Epidermal melanocyte (primary cell): ENCODE measurements around the gene EML1.

Source experiments
- DNase-seq: peaks from one replicate; pipeline ENCODE4 v3.0.0; 2011; ENCODE audit warnings: low spot score; ENCODE audit not compliant: insufficient read length

The EML1 gene

DNA sequence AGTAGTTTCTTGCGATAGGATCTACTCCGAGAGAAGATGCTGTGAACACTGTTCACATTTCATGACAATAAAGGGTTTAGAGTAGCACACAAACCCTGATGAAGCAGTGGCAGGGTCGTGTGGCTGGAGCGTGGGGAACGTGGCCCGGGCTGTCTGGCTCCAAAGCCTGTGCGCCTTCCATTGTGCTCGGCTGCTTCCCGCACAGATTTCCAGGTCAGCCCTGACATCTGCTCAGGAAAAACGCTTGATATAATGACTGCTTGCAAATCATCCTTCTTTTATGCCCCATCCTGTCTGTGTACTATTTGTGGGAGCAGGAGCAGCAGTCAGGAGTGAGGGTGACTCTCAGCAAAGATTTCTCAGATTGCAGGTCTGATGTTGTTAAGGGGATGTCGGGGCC, 78.6 kb downstream of the EML1 start:
- DNase-seq = no peak

- no peak for DNase-seq
These were observed 79.7 kb downstream of the EML1 start for GRCh38 chr14:99872786-99873440.

- DNase-seq = no peak
These were observed 80.4 kb downstream of the EML1 start for GRCh38 chr14:99873653-99874052.

- no peak for DNase-seq
These were observed 81.1 kb downstream of the EML1 start for GRCh38 chr14:99874306-99874705.

GRCh38 chr14:99875421-99875820, 82.2 kb downstream of the EML1 start:
- no peak for DNase-seq

- no peak for DNase-seq
These were observed 82.6 kb downstream of the EML1 start for GRCh38 chr14:99875836-99876235.

- DNase-seq = no peak
These were observed 83.2 kb downstream of the EML1 start for GRCh38 chr14:99876406-99876805.

- DNase-seq = no peak
These were observed 85.3 kb downstream of the EML1 start for GRCh38 chr14:99878563-99878962.

DNA sequence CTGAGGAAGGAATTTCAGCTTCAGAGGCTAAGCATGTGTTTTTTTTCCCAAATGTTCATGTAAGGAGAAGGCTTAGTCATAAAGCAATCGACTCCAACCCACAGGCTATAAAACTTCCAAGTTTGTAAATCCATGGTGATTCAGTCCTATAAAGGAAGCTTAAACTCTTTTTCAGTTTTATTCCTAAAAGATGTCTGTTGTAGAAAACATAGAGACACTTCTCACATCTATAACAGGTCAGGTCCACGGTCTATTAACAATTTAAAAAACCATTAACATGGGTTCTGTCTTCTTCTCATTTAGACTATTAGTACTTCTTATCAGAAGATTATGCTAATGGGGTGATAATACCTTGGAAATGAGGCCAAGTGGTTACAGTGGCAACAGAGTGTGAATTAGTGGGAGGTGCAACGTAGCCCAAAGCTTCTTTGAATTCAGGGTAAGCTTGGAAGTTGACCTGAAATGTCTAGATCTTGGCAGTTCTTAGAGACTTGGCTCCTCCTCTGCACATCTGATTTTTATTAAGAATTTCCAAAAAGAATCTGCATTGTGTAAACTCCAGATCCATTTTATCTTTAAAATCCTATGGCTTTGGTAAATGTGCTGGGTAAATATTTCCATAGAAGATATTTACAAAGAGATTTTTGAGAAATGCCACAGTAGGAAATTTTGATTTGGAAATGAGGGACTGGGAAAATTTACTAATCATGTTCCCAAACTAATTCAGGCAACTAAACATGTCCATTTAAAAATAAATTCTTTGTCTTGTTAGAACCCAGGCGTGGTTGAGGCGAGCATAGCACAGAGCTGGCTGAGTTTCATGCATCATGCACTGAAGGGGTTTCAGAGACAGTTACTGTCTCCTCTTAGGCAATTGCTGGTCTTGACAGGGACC, 86.4 kb downstream of the EML1 start:
- DNase-seq = peak; percentile 42

- no peak for DNase-seq
These were observed 87.6 kb downstream of the EML1 start for GRCh38 chr14:99880651-99881420.

GRCh38 chr14:99883866-99884650, 90.8 kb downstream of the EML1 start:
- DNase-seq = no peak

DNA sequence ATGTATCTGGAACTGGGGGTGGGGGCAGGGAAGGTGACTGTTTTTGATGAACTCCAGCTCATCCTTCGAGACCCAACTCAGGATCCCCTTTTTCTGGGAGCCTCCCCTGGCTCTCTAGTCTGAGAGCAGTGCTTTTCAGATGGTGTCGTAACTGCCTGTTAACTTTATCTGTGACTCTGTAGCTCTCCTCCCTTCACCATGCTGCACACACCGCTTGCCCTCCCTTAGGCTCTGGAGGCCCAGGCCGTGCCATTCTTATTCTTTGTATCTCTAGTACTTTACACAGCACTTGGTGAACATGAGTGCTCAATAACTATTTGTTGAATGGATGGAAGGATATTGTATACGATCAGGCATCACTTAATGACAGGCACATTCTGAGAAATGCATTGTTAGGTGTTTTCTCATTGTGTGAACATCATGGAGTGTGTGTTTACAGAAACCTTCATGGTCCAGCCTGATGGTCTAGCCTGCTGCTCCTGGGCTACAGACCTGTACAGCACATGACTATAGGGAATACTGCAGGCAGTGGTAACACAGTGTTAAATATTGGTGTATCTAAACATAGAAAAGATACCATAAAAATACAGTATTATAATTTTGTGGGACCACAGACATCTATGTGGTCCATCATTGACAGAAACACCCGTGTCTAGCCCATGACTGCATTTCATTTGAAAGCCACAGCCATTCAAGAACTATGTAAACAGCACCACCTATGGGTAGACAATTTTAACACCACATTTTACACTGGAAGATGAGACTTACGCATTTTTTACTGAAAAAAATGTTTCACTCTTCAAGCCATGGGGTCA, 91.8 kb downstream of the EML1 start:
- DNase-seq = peak; percentile 67

DNA sequence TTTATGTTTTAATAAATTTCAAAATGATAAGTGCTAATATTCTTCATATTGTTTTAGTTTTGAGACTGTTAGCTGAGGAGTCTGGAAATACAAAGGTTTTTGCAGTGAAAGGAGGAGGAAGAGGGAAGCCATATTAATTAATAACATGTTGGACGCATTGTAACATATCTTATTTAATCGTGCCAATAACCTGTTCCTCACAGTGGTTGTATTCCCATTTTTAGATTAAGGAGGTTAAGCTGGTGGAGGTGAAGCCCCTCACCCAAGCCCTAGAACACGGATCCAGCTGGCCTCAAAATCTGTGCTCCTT, 92.4 kb downstream of the EML1 start:
- no peak for DNase-seq

DNA sequence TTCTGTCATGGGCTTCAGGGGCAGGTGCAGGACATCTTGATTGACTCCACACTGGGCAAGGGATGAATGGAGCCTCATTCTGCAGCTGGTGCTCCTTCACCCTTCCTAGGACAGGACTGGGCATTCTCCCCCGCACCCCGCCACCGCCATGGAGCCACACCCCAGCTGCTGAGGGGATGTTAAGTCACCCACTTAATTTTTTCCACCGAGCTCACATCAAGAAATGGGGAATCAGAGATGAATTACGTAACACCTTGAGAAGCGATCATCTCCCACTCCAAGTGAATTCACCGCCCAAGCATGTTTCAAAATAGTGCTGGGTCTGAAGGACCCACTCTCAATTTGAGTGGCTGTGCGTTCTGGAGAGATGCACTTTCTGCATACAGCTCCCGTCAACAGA, 94.2 kb downstream of the EML1 start:
- no peak for DNase-seq

DNA sequence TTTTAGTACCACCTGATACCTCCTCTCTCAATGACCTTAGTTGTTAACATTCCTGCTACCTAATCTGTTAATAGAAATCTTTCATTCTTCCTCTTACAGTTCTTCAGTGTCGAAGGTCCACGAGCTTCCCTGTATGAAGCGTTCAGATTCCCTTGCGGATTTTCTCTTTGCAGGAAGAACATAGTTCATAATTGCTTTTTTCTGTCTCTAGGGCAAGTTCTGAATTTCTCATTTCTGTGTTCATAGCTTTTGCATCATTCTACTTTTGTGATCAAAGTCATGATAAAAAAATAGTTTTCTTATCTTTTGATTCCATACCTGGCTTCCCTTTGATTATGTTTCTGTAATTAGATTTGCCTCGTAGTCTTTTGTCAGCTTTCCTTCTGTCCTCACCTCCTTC, 94.9 kb downstream of the EML1 start:
- DNase-seq = no peak

DNA sequence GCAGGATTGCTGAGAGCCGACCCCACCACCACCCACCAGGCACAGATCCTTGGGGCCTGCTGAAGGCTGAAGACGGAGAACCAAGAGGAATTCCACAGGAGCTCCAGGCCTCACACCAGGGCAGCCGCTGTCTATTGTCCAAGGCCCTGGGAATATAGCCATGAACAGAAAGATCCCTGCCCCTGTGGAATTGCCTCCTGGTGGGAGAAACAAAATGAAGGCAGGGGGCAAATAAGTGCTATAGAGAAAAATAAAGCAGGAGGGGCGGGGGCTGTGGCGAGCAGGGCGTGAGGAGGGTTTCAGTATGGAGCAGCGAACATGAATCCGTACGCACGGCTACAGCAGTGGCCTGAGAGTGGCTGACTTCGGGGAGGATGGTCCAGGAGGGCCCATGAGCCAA, 96.1 kb downstream of the EML1 start:
- DNase-seq = no peak

DNA sequence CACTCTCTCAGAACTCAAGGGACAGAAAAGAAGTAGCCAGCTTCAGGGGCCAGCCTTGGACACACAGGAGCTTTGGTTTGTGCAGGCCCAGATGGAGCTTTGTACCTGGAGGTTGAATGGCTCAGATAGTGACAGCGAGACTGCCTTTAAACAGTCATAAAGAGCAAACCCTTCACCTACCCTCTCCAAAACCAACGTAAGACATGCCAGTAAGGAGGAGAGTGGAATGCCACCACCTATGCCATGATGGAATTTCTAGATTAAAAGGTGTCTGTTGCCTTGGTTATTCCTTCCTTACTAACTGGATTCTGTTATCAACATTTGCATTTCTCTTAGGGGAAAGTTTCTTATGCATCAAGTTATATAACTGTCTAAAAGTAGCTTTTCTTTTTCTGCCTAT, 98.1 kb downstream of the EML1 start:
- DNase-seq = no peak

GRCh38 chr14:99891900-99892299, 98.7 kb downstream of the EML1 start:
- no peak for DNase-seq

DNA sequence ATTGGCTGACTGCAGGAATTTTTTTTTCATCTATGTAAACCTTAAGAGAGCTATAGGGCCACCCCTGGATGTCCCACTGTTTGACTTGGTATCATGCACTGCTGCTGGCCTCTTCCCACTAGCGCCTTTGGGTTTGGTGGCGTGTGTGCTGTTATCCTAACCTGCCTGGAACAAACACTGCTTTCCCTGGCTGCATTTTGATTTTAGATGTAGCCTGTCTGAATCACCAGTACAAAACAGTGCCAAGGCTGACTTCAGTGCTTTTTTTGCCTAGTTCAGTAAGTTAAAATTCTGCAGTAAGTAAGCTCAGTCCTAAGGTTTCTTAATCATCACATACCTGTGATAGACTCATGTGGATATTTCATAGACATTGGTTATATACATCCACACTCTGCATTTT, 99.2 kb downstream of the EML1 start:
- DNase-seq = no peak

GRCh38 chr14:99896361-99896760, 103.1 kb downstream of the EML1 start:
- no peak for DNase-seq
